WTC11 (cell line): ENCODE data around the gene BARX2. TPM values are rescaled to one million over a fixed set of nuclear protein-coding genes. Genes with fewer than 3 reads are reported as not detected.

Experiments
- ATAC-seq: fragments of 200-7000 bp; cut with Tn5 transposase; 2 replicates; pipeline ENCODE4 v1.10.0; 2021; ENCODE audit warnings: mild to moderate bottlenecking, moderate library complexity
- CTCF ChIA-PET: fragments of 300-600 bp; sonication (Branson Sonifier 250); formaldehyde crosslinking; loops from one replicate; lab custom pipeline; 2021; ENCODE audit warnings: antibody characterized with exemption; lab: Charles Lee
- POLR2A ChIA-PET: fragments of 350-600 bp; sonication (Branson Sonifier 250); formaldehyde crosslinking; loops from one replicate; lab custom pipeline; 2021; ENCODE audit warnings: antibody characterized with exemption; lab: Charles Lee
- DNase-seq: peaks from one replicate; pipeline ENCODE4 v3.0.0; 2021; ENCODE audit warnings: low spot score
- H3K27ac Mint-ChIP-seq: 2 replicates; pipeline ENCODE4 v1.8.0; 2021; ENCODE audit warnings: mixed read lengths
- H3K27me3 Mint-ChIP-seq: 2 replicates; pipeline ENCODE4 v1.8.0; 2021; ENCODE audit warnings: low read depth, mild to moderate bottlenecking, moderate library complexity, mixed read lengths
- H3K36me3 Mint-ChIP-seq: 2 replicates; pipeline ENCODE4 v1.8.0; 2021; ENCODE audit warnings: mixed read lengths
- H3K4me1 Mint-ChIP-seq: 2 replicates; pipeline ENCODE4 v1.8.0; 2022; ENCODE audit warnings: mixed read lengths
- H3K4me3 Mint-ChIP-seq: 2 replicates; pipeline ENCODE4 v1.8.0; 2021; ENCODE audit warnings: mild to moderate bottlenecking, moderate library complexity, mixed read lengths
- H3K9me3 Mint-ChIP-seq: 2 replicates; pipeline ENCODE4 v1.8.0; 2021; ENCODE audit warnings: mixed read lengths
- CREB1 ChIP-seq: sonication (generic); formaldehyde crosslinking; IDR thresholded peaks from 2 replicates; pipeline ENCODE4 v1.8.0; 2023; ENCODE audit warnings: mild to moderate bottlenecking, missing genetic modification reagents
- CTCF ChIP-seq: fragments of 200-600 bp; IDR thresholded peaks from 2 replicates; pipeline ENCODE4 v1.8.0; 2022; ENCODE audit warnings: antibody characterized with exemption
- ELF4 ChIP-seq: sonication (generic); formaldehyde crosslinking; IDR thresholded peaks from 2 replicates; pipeline ENCODE4 v1.8.1; 2022; ENCODE audit warnings: low read depth, mild to moderate bottlenecking, moderate library complexity, missing genetic modification reagents
- ETV6 ChIP-seq: sonication (generic); formaldehyde crosslinking; IDR thresholded peaks from 2 replicates; pipeline ENCODE4 v1.8.1; 2022; ENCODE audit warnings: mild to moderate bottlenecking, missing genetic modification reagents
- HMGA2 ChIP-seq: fragments of 250-450 bp; sonication (Bioruptor Pico); IDR thresholded peaks from 2 replicates; pipeline ENCODE4 v1.4.0; 2021; ENCODE audit warnings: mild to moderate bottlenecking, moderate library complexity
- JAZF1 ChIP-seq: fragments of 250-450 bp; sonication (Bioruptor Pico); IDR thresholded peaks from 2 replicates; pipeline ENCODE4 v1.9.0; 2021; ENCODE audit warnings: moderate library complexity, mild to moderate bottlenecking, inconsistent platforms
- NFE2L1 ChIP-seq: sonication (generic); formaldehyde crosslinking; IDR thresholded peaks from 2 replicates; pipeline ENCODE4 v1.8.1; 2023; ENCODE audit warnings: missing genetic modification reagents
- RORB ChIP-seq: fragments of 250-450 bp; sonication (Bioruptor Pico); IDR thresholded peaks from 2 replicates; pipeline ENCODE4 v1.9.0; 2021; ENCODE audit warnings: mild to moderate bottlenecking
- STAT6 ChIP-seq: sonication (generic); formaldehyde crosslinking; conservative IDR thresholded peaks from 2 replicates; pipeline ENCODE4 v1.8.1; 2023; ENCODE audit warnings: mild to moderate bottlenecking, low read depth, missing genetic modification reagents, moderate library complexity
- TP53 ChIP-seq: sonication (generic); formaldehyde crosslinking; IDR thresholded peaks from 2 replicates; pipeline ENCODE4 v1.8.1; 2023; ENCODE audit warnings: mild to moderate bottlenecking, missing genetic modification reagents
- ZNF138 ChIP-seq: sonication (generic); formaldehyde crosslinking; conservative IDR thresholded peaks from 2 replicates; pipeline ENCODE4 v1.8.1; 2022; ENCODE audit warnings: mild to moderate bottlenecking, moderate library complexity, missing genetic modification reagents
- ZNF317 ChIP-seq: sonication (generic); formaldehyde crosslinking; IDR thresholded peaks from 2 replicates; pipeline ENCODE4 v1.8.1; 2023; ENCODE audit warnings: low read depth, mild to moderate bottlenecking, moderate library complexity, missing genetic modification reagents, borderline replicate concordance
- ZNF396 ChIP-seq: fragments of 250-450 bp; sonication (Bioruptor Pico); IDR thresholded peaks from 2 replicates; pipeline ENCODE4 v1.8.0; 2021; ENCODE audit warnings: mild to moderate bottlenecking, moderate library complexity, borderline replicate concordance
- ZNF416 ChIP-seq: fragments of 250-450 bp; sonication (Bioruptor Pico); IDR thresholded peaks from 2 replicates; pipeline ENCODE4 v1.9.0; 2021; ENCODE audit warnings: mild to moderate bottlenecking, inconsistent platforms
- ZNF425 ChIP-seq: fragments of 250-450 bp; sonication (Bioruptor Pico); conservative IDR thresholded peaks from 2 replicates; pipeline ENCODE4 v1.9.0; 2021; ENCODE audit warnings: mild to moderate bottlenecking
- total RNA-seq: library from RNA; stranded (reverse); gene quantifications from 3 replicates; pipeline ENCODE4 v1.2.3, GENCODE V29; 2021
- TF ChIP-seq, protein P1 (sequence below): sonication (generic); formaldehyde crosslinking; IDR thresholded peaks from 2 replicates; pipeline ENCODE4 v1.8.1; 2023; ENCODE audit warnings: mild to moderate bottlenecking, moderate library complexity, missing genetic modification reagents
- TF ChIP-seq, protein P2 (sequence below): sonication (generic); formaldehyde crosslinking; IDR thresholded peaks from 2 replicates; pipeline ENCODE4 v1.8.1; 2022; ENCODE audit warnings: mild to moderate bottlenecking, missing genetic modification reagents, moderate library complexity, borderline replicate concordance
- TF ChIP-seq, protein P3 (sequence below): fragments of 250-450 bp; sonication (Bioruptor Pico); IDR thresholded peaks from 2 replicates; pipeline ENCODE4 v1.9.0; 2021; ENCODE audit warnings: mild to moderate bottlenecking
- TF ChIP-seq, protein P4 (sequence below): sonication (generic); formaldehyde crosslinking; IDR thresholded peaks from 2 replicates; pipeline ENCODE4 v1.8.0; 2022; ENCODE audit warnings: mild to moderate bottlenecking, missing genetic modification reagents

Gene BARX2
- total RNA-seq, 1 experiment from 2014 or later: not detected

DNA sequence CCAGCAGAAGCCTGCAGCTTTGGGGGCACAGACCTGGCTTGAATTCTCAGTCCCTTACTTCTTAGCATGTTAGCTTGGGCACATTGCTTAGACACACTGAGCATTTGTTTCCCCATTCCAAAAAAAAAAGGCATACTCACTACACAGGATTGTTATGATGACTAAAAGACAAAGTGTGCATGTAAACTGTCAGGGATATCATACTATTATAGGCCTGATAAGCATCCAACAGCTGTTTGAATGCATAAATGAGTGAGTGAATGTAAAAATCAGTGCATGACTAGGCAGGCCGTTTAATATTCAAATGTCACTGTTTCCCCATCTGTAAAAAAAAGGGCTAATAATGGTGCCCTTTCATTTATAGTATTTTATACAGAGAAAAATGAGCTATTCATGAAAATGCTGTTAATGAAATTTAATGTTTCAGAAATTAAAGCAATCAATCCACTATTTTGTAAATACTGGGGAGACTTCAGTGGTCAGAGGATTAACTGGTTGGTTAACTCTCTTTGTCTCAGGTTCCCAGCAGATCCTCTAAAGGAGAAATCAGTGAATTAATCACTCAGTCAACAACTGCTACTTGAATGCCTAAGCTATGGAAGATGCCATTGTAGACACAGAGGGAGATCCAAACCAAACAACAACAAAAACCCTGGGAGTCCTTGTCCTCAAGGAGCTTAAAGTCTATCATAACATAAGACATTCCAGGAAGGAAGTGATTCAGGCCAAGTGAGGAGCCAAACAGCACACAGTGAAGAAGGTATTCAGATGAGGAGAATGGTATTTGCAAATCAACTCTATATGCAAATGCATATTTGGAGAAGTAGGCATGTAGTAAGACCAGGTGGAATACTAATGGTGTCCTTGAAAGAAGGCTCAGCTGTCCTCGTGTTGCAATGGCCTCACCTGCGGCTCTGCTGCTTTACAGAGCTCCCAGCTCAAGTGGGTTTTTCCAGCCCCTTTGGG is 26.8 kb downstream of the BARX2 start (continued):
- TF ChIP-seq ZNF425 (CRISPR knock-in tag) (no peak), HMGA2 (CRISPR knock-in tag) (no peak), TP53 (CRISPR knock-in tag) (no peak), CREB1 (CRISPR knock-in tag) (no peak), RORB (CRISPR knock-in tag) (no peak)
- TF ChIP-seq, protein P1, sequence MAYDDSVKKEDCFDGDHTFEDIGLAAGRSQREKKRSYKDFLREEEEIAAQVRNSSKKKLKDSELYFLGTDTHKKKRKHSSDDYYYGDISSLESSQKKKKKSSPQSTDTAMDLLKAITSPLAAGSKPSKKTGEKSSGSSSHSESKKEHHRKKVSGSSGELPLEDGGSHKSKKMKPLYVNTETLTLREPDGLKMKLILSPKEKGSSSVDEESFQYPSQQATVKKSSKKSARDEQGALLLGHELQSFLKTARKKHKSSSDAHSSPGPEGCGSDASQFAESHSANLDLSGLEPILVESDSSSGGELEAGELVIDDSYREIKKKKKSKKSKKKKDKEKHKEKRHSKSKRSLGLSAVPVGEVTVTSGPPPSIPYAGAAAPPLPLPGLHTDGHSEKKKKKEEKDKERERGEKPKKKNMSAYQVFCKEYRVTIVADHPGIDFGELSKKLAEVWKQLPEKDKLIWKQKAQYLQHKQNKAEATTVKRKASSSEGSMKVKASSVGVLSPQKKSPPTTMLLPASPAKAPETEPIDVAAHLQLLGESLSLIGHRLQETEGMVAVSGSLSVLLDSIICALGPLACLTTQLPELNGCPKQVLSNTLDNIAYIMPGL (CRISPR knock-in tag): no peak

DNA sequence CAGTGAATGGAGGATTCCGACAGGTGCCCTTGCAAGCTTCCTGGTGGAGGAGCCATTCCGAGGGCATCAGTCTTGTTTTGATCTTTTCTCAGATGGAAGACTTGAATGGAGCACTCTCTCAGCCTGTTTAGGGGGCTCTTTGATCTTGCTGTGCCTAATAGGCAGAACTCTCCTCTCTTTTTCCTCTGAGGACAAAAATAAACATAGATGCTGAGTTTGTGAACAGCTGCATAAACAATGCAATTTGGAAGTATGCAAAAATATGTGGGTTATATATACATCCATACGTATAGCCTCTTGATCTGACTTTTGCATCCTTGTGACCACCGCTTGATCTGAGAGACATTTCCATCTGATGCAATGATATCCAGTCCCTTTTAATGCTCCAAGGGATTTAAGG is 29.1 kb downstream of the BARX2 start:
- H3K4me1 Mint-ChIP-seq: peaks cover 4% of the 10 kb centered on the region; the same call in 1 of the 2 replicates
- DNase-seq (no peak), ATAC-seq (no peak)
- peaks cover 2% of the 10 kb centered on the region; the same call in 1 of the 2 replicates for H3K36me3 Mint-ChIP-seq
- POLR2A ChIA-PET: no interaction called here
- H3K9me3 Mint-ChIP-seq: peaks cover 17% of the 10 kb centered on the region
- CTCF ChIA-PET: no interaction called here
- no peak overlapping the region for H3K4me3 Mint-ChIP-seq
- H3K27ac Mint-ChIP-seq: no peak overlapping the region
- H3K27me3 Mint-ChIP-seq: no peaks in the 10 kb centered on the region; the same call in none of the 2 replicates
- TF ChIP-seq CTCF: no peak
- no peak for TF ChIP-seq ZNF425 (CRISPR knock-in tag)
- no peak for TF ChIP-seq ZNF317 (CRISPR knock-in tag)
- no peak for TF ChIP-seq NFE2L1
- no peak for TF ChIP-seq ZNF416 (CRISPR knock-in tag)
- TF ChIP-seq ZNF396: no peak
- TF ChIP-seq, protein P2, sequence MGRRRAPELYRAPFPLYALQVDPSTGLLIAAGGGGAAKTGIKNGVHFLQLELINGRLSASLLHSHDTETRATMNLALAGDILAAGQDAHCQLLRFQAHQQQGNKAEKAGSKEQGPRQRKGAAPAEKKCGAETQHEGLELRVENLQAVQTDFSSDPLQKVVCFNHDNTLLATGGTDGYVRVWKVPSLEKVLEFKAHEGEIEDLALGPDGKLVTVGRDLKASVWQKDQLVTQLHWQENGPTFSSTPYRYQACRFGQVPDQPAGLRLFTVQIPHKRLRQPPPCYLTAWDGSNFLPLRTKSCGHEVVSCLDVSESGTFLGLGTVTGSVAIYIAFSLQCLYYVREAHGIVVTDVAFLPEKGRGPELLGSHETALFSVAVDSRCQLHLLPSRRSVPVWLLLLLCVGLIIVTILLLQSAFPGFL (CRISPR knock-in tag): no peak
- no peak for TF ChIP-seq ETV6
- TF ChIP-seq, protein P3, sequence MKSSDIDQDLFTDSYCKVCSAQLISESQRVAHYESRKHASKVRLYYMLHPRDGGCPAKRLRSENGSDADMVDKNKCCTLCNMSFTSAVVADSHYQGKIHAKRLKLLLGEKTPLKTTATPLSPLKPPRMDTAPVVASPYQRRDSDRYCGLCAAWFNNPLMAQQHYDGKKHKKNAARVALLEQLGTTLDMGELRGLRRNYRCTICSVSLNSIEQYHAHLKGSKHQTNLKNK: no peak
- TF ChIP-seq, protein P4, sequence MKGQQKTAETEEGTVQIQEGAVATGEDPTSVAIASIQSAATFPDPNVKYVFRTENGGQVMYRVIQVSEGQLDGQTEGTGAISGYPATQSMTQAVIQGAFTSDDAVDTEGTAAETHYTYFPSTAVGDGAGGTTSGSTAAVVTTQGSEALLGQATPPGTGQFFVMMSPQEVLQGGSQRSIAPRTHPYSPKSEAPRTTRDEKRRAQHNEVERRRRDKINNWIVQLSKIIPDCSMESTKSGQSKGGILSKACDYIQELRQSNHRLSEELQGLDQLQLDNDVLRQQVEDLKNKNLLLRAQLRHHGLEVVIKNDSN (CRISPR knock-in tag): no peak
- TF ChIP-seq HMGA2 (CRISPR knock-in tag): no peak
- TF ChIP-seq JAZF1 (CRISPR knock-in tag): no peak
- TF ChIP-seq TP53 (CRISPR knock-in tag): no peak
- TF ChIP-seq ZNF138: no peak
- no peak for TF ChIP-seq ELF4 (CRISPR knock-in tag)
- TF ChIP-seq STAT6 (CRISPR knock-in tag): no peak
